ENCODE data around the gene BRPF1. TPM values are rescaled to one million over a fixed set of nuclear protein-coding genes. Genes with fewer than 3 reads are reported as not detected.

Gene BRPF1
- total and polyA plus RNA-seq, 2 experiments from 2014 or later: 8.0 to 24.7 TPM

DNA sequence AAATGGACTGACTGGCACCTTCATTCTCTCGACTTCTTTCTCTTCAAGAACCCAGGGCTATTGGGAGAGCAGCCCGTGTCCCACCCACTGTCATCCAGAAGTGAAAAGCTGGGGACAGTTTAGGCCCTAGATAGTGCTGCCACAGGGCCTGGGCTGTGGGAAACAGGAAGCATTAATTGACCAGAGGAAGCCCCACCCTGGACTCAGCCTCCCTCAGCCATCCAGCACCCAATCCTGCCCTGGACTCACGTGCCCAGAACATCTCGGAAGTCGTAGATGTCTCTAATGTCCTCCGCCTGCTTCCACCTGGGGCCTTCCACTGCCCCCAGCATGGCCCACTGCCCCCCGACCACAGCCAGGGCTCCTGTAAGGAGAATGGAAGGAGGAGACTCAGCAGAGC, 35.9 kb downstream of the BRPF1 start (continued):
- TF ChIP-seq EZH2 (IDR thresholded peaks at IDR 0.05; ENCODE audit: low read depth, unreplicated experiment) (no peak), CREB1 (CRISPR knock-in tag; IDR thresholded peaks at IDR 0.05; ENCODE audit: low read depth) (no peak), NANOG (IDR thresholded peaks at IDR 0.05; ENCODE audit: borderline replicate concordance) (no peak), EZH2phosphoT487 (IDR thresholded peaks at IDR 0.05; ENCODE audit: unreplicated experiment) (no peak), REST (IDR thresholded peaks at IDR 0.05; ENCODE audit: unreplicated experiment) (no peak), JUNB (IDR thresholded peaks at IDR 0.05; ENCODE audit: unreplicated experiment) (no peak)

GRCh38 chr3:9768141-9768775, 36.7 kb downstream of the BRPF1 start:
- no peak overlapping the region for H3K4me3 Mint-ChIP-seq
- H3K4me1 Mint-ChIP-seq: peaks cover 18% of the 10 kb centered on the region
- H3K9me3 Mint-ChIP-seq: no peaks in the 10 kb centered on the region
- H3K27ac ChIP-seq (ENCODE audit: low read depth): no peak overlapping the region
- no peaks in the 10 kb centered on the region for H4K20me1 ChIP-seq (replicated peaks; ENCODE audit: insufficient read depth)
- no peaks in the 10 kb centered on the region for H3K4me1 ChIP-seq (ENCODE audit: insufficient read depth)
- H3K36me3 Mint-ChIP-seq (ENCODE audit: low read depth): no peaks in the 10 kb centered on the region
- DNase-seq (ENCODE audit: low spot score) (no peak), ATAC-seq (no peak)
- H3K36me3 ChIP-seq (ENCODE audit: insufficient read depth): no peaks in the 10 kb centered on the region
- no peaks in the 10 kb centered on the region for H3K79me2 ChIP-seq (replicated peaks; ENCODE audit: insufficient read depth)
- no peaks in the 10 kb centered on the region for H3K9me2 ChIP-seq (ENCODE audit: insufficient read depth)
- no peak overlapping the region for H3K4me3 ChIP-seq
- H2AFZ ChIP-seq: no peak overlapping the region
- peaks cover 42% of the 10 kb centered on the region for H3K27me3 Mint-ChIP-seq (ENCODE audit: insufficient read depth, low read depth, poor library complexity)
- no peak overlapping the region for H3K4me2 ChIP-seq
- H3K27ac Mint-ChIP-seq: no peak overlapping the region
- peaks cover 62% of the 10 kb centered on the region for H3K27me3 ChIP-seq (ENCODE audit: insufficient read depth)
- no peaks in the 10 kb centered on the region for H3F3A ChIP-seq (replicated peaks; ENCODE audit: low read depth)
- TF ChIP-seq EZH2 (IDR thresholded peaks at IDR 0.05; ENCODE audit: low read depth, unreplicated experiment) (no peak), JUNB (IDR thresholded peaks at IDR 0.05; ENCODE audit: unreplicated experiment) (no peak), EZH2phosphoT487 (IDR thresholded peaks at IDR 0.05; ENCODE audit: unreplicated experiment) (no peak), NANOG (IDR thresholded peaks at IDR 0.05; ENCODE audit: borderline replicate concordance) (no peak), ETS1 (IDR thresholded peaks at IDR 0.05) (no peak), REST (IDR thresholded peaks at IDR 0.05; ENCODE audit: unreplicated experiment) (no peak), POLR2AphosphoS5 (IDR thresholded peaks at IDR 0.05; ENCODE audit: low read depth) (no peak), CREB1 (CRISPR knock-in tag; IDR thresholded peaks at IDR 0.05; ENCODE audit: low read depth) (no peak), ZNF331 (CRISPR knock-in tag; IDR thresholded peaks at IDR 0.05; ENCODE audit: low read depth) (no peak)
- TF ChIP-seq, protein P1, sequence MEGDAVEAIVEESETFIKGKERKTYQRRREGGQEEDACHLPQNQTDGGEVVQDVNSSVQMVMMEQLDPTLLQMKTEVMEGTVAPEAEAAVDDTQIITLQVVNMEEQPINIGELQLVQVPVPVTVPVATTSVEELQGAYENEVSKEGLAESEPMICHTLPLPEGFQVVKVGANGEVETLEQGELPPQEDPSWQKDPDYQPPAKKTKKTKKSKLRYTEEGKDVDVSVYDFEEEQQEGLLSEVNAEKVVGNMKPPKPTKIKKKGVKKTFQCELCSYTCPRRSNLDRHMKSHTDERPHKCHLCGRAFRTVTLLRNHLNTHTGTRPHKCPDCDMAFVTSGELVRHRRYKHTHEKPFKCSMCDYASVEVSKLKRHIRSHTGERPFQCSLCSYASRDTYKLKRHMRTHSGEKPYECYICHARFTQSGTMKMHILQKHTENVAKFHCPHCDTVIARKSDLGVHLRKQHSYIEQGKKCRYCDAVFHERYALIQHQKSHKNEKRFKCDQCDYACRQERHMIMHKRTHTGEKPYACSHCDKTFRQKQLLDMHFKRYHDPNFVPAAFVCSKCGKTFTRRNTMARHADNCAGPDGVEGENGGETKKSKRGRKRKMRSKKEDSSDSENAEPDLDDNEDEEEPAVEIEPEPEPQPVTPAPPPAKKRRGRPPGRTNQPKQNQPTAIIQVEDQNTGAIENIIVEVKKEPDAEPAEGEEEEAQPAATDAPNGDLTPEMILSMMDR (conservative IDR thresholded peaks at IDR 0.05; ENCODE audit: low read depth in 2 of 2): no peak
